SKM-1 (cell line): ENCODE measurements around the gene C11orf87.

ENCODE experiments used
- DNase-seq: peaks from one replicate; lab custom pipeline; 2025; ENCODE audit not compliant: unreplicated experiment; lab: John Stamatoyannopoulos, UW

C11orf87 gene

DNA sequence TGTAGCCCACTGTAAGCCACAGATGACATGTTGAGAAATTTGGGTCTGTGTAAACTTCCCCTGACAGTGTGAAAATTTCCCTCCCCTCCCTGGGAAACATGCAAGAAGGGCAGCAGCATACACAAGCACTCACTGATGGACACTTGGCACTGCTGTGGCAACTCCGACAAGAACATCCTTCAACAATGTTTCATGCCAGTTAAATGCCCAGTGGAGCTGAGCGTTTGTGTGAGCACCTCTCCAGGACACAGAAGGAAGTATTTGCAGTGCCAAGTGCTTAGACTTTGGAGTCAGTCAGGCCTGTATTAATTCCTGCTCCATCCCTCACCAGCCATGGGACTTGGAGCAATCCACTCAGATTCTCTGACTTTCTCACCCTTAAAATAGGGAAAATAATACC is 17.7 kb downstream of the C11orf87 start:
- DNase-seq: no peak

DNA sequence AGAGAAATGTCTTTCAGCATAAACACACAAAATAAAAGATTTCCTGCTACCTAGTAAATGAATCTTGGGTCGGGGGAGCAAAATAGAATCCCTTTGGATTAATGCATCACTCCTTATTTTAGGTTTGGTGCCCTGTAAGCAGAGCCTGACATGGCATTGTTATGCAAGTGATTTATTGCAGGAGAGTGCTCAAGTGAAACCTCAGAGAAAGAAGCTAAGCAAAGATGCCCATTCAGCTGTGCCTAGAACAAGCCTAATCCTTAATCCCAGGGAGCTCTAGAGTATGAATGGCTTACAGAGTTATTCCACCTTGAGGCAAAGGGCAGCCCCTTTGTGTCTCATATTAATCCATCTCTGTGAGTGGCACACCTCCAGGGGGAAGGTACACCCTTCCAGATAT is 21.1 kb downstream of the C11orf87 start:
- DNase-seq: no peak

DNA sequence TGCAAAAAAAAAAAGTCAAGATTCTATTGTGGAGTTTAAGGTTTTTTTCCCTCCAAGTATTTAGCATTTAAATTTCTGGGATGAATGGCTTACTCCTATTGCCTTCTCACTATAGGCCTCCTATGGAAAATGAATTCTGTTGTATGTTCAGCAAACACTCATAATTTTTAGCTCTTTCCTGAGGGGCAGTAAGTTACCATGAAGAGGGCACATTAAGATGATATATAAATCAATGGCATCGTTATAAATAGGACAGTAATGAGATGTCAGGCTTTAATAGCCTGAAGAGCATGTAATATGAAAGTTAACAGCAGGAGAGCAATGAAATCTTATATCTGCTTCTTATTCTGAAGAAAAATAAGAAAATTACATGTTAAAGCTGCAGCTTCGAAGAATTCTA is 32.9 kb downstream of the C11orf87 start:
- no peak for DNase-seq
